Measurements from ENCODE around the gene UBE2Z. TPM values are rescaled to one million over a fixed set of nuclear protein-coding genes. Genes with fewer than 3 reads are reported as not detected.

The UBE2Z gene
- total and polyA plus RNA-seq, 2 donors (not counting 1 experiment from before 2014, with no cell fraction given): 56.2 to 121 TPM

DNA sequence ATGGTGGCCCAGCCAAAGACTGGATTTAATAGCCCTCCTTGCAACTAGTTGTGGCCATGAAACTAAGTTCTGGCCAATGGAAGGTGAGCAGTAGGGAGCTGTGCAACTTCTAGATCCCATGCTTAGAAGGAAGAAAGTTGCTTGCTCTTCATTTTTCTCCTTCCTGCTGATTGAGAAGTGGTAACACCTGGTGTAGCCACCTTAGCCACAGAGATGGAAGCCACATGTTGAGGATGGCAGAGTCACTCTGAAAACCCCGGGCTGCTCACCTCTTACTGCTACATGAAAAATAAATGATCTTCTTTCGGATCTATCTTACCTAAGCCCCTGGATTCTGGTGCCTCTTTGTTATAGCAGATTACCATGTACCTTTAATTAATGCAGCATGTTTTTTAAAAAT lies 25.9 kb upstream of the UBE2Z start:
- no peaks in the 10 kb centered on the region for H3K9me3 Mint-ChIP-seq (ENCODE audit: insufficient read depth)
- no peak overlapping the region for H2AFZ ChIP-seq (ENCODE audit: insufficient read depth, low read depth, low read length, poor library complexity, severe bottlenecking)
- no peaks in the 10 kb centered on the region for H4K20me1 ChIP-seq (ENCODE audit: control insufficient read depth, insufficient read depth, low read length, poor library complexity, severe bottlenecking)
- no peak overlapping the region for H3K4me2 ChIP-seq (replicated peaks; ENCODE audit: low read depth, low read length, poor library complexity, severe bottlenecking)
- no peak overlapping the region for H3K9ac ChIP-seq (ENCODE audit: low read length)
- H3K27me3 Mint-ChIP-seq: peaks cover 3% of the 10 kb centered on the region
- no peak overlapping the region for H3K4me3 Mint-ChIP-seq
- no peak for TF ChIP-seq EZH2 (IDR thresholded peaks at IDR 0.05; ENCODE audit: borderline replicate concordance, insufficient read depth, low read depth, low read length, poor library complexity, severe bottlenecking)
- TF ChIP-seq, protein P1, sequence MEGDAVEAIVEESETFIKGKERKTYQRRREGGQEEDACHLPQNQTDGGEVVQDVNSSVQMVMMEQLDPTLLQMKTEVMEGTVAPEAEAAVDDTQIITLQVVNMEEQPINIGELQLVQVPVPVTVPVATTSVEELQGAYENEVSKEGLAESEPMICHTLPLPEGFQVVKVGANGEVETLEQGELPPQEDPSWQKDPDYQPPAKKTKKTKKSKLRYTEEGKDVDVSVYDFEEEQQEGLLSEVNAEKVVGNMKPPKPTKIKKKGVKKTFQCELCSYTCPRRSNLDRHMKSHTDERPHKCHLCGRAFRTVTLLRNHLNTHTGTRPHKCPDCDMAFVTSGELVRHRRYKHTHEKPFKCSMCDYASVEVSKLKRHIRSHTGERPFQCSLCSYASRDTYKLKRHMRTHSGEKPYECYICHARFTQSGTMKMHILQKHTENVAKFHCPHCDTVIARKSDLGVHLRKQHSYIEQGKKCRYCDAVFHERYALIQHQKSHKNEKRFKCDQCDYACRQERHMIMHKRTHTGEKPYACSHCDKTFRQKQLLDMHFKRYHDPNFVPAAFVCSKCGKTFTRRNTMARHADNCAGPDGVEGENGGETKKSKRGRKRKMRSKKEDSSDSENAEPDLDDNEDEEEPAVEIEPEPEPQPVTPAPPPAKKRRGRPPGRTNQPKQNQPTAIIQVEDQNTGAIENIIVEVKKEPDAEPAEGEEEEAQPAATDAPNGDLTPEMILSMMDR (IDR thresholded peaks at IDR 0.05): no peak
- ChIA-PET CTCF (interaction anchor here (0.6 to 23.0 kb wide), 7 partner anchors 12 to 682 kb away, joined by 3 to 730 read pairs (median 3); partner anchors contain the start of gene TTLL6), POLR2A (no interaction called here)
- no peaks in the 10 kb centered on the region for H3K79me2 ChIP-seq (ENCODE audit: control insufficient read depth, insufficient read depth, low read length)
- H3K4me1 Mint-ChIP-seq: peaks cover 3% of the 10 kb centered on the region
- peaks cover 4 to 6% of the 10 kb centered on the region in 2 donors for H3K4me1 ChIP-seq (ENCODE audit: control insufficient read depth in 2 of 2, insufficient read depth in 2 of 2, low read length in 2 of 2)
- no peak overlapping the region for H3K27ac Mint-ChIP-seq
- peaks cover 0 to 3% (median 0%) of the 10 kb centered on the region in 4 experiments for H3K27me3 ChIP-seq (replicated peaks in 1 of 4; ENCODE audit: control extremely low read depth in 1 of 4, control insufficient read depth in 3 of 4, insufficient read depth in 4 of 4, low read length in 3 of 4)
- no peaks in the 10 kb centered on the region for H3K36me3 ChIP-seq (replicated peaks in 1 of 2; ENCODE audit: control extremely low read depth in 1 of 2, control insufficient read depth in 1 of 2, extremely low read depth in 1 of 2, insufficient read depth in 2 of 2, low read length in 1 of 2)
- ATAC-seq (ENCODE audit: low read depth): no peak
- no peak for DNase-seq
- H3K9me3 ChIP-seq (ENCODE audit: control extremely low read depth in 1 of 3, control insufficient read depth in 2 of 3, insufficient read depth in 1 of 3, low read length in 2 of 3): peaks cover 0 to 6% (median 0%) of the 10 kb centered on the region in 3 donors
- no peak overlapping the region for H3K27ac ChIP-seq (ENCODE audit: low read length in 2 of 2)
- intact Hi-C loops (cut with micrococcal nuclease): no loop called here
- 86% methylated on average over 1 of the region's 2 CpGs for WGBS (ENCODE audit: insufficient coverage)
- H3K4me3 ChIP-seq (ENCODE audit: control extremely low read depth in 1 of 5, extremely low read depth in 1 of 5, insufficient read depth in 1 of 5, low read depth in 2 of 5, low read length in 4 of 5): no peak overlapping the region

DNA sequence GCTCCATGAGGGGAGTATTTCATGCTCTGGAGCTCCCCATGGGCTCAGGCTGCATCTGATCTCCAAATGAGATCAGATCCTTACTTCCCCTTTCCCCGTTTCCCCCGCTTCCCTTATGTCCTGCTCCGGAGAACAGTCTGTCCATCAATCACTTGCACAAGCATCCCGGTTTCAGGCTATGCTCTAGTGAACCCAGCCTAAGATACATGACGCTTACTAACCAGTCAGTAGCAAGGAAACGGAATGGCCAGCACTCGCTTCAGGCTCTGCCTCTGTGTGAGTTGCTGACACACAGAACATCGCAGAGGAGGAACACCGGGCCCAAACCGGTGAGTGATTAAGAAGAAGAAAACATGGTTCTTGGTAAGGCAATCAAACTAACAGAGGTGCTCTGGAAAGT lies 25.0 kb upstream of the UBE2Z start:
- Histone ChIP-seq H4K20me1 (ENCODE audit: control insufficient read depth, insufficient read depth, low read length, poor library complexity, severe bottlenecking) (no peaks in the 10 kb centered on the region), H3K9ac (ENCODE audit: low read length) (no peak overlapping the region), H3K4me1 (ENCODE audit: control insufficient read depth in 2 of 2, insufficient read depth in 2 of 2, low read length in 2 of 2) (peaks cover 4 to 6% of the 10 kb centered on the region in 2 donors), H3K27me3 (replicated peaks in 1 of 4; ENCODE audit: control extremely low read depth in 1 of 4, control insufficient read depth in 3 of 4, insufficient read depth in 4 of 4, low read length in 3 of 4) (no peaks in the 10 kb centered on the region), H3K4me3 (ENCODE audit: control extremely low read depth in 1 of 5, extremely low read depth in 1 of 5, insufficient read depth in 1 of 5, low read depth in 2 of 5, low read length in 4 of 5) (no peak overlapping the region), H2AFZ (ENCODE audit: insufficient read depth, low read depth, low read length, poor library complexity, severe bottlenecking) (no peak overlapping the region), H3K36me3 (replicated peaks in 1 of 2; ENCODE audit: control extremely low read depth in 1 of 2, control insufficient read depth in 1 of 2, extremely low read depth in 1 of 2, insufficient read depth in 2 of 2, low read length in 1 of 2) (no peaks in the 10 kb centered on the region), H3K79me2 (ENCODE audit: control insufficient read depth, insufficient read depth, low read length) (no peaks in the 10 kb centered on the region), H3K27ac (ENCODE audit: low read length in 2 of 2) (no peak overlapping the region), H3K4me2 (replicated peaks; ENCODE audit: low read depth, low read length, poor library complexity, severe bottlenecking) (no peak overlapping the region), H3K9me3 (ENCODE audit: control extremely low read depth in 1 of 3, control insufficient read depth in 2 of 3, insufficient read depth in 1 of 3, low read length in 2 of 3) (peaks cover 0 to 6% (median 0%) of the 10 kb centered on the region in 3 donors)
- intact Hi-C loops (cut with micrococcal nuclease): no loop called here
- TF ChIP-seq EZH2 (IDR thresholded peaks at IDR 0.05; ENCODE audit: borderline replicate concordance, insufficient read depth, low read depth, low read length, poor library complexity, severe bottlenecking): no peak
- TF ChIP-seq, protein P1 (IDR thresholded peaks at IDR 0.05): no peak
- Mint-ChIP-seq H3K4me3 (peak overlapping the region; percentile 26), H3K27ac (no peak overlapping the region), H3K9me3 (ENCODE audit: insufficient read depth) (no peaks in the 10 kb centered on the region), H3K4me1 (peaks cover 3% of the 10 kb centered on the region), H3K27me3 (no peaks in the 10 kb centered on the region)
- ATAC-seq (ENCODE audit: low read depth): no peak
- ChIA-PET POLR2A (no interaction called here), CTCF (interaction anchor here (0.7 to 23.0 kb wide), 7 partner anchors 9 to 204 kb away, joined by 3 to 730 read pairs (median 12); partner anchors contain the start of genes ATP5MC1, PRAC2 and TTLL6)
- WGBS (ENCODE audit: insufficient coverage): 78% methylated on average over 10 of the region's 10 CpGs
- DNase-seq: no peak

Measured in B cell (primary cell).